GM19467 (cell line): ENCODE data around the gene ATP1B1.
A peak's percentile ranks its signal among the peaks of the same experiment; 100 is the strongest.

Experiments
- ATAC-seq: cut with Tn5 transposase; IDR thresholded peaks from one replicate; pipeline ENCODE4 v1.9.1; 2021; ENCODE audit warnings: mild to moderate bottlenecking, moderate library complexity; ENCODE audit not compliant: unreplicated experiment

Gene ATP1B1

DNA sequence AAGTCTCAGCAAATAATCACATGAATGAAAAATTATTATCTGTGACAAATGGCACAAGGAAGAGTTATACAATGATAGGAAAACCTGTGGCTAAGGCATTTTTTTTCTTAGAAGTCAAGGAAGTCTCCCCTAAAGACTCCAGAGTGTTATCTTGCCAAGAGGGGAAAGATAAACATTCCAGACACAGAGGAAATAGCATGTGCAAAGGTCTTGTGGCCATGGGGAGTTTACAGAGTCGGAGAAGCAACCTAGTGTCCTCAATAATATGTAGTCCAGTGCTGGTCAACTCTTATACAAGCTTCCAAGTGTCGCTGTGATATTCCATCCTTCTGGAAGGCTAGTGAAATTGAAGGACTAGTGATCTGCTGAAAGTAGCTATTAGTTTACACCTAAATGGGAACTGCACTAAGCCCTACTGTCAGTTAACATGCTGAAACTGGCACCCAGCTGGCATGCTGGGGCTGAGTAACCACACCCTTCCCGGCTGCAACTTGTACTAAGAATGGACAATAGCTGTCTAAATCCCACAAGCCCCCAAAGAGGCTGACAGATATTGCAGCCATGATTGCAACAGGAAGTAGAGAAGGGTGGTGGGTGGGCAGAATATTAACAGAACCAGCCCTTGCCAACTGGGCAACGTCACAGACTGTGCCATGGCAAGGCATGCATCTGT is 11.5 kb upstream of the ATP1B1 start:
- no peak for ATAC-seq

DNA sequence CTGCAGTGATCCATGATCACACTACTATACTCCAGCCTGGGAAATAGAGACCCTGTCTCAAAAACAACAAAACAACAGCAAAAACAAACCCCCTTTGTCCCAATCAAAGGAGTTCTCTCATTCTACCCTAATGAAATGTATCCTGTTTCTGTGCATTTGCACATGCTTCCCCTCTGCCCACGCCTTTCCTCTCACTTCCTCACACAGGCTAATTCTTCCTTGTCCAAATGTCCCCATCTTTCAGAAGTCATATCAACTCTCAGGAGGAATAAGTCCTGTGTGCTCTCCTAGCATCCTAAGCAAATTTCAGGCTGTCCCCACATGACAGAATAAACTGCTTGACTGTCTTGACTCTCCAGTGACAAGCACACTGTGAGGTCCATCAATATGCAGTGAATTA is 8.1 kb upstream of the ATP1B1 start:
- ATAC-seq = no peak

DNA sequence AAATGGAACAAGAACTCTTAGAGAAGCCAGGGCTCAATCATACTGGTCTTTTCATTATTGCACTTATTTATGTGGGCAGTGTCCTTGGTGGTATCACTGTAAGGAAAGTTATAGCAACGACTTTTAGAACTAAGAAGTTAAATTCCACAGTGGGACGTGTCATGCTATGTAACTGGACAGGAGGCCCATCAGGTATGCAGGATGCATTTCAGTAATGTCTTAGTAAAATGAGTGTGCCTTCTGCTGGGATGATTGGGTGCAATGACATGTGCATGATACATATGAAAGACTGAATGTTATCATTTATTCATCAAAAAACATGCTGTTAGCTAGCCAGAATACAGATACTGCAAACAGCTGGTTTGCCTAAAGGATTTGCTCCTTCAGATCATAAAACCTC is 6.9 kb upstream of the ATP1B1 start:
- ATAC-seq = no peak

DNA sequence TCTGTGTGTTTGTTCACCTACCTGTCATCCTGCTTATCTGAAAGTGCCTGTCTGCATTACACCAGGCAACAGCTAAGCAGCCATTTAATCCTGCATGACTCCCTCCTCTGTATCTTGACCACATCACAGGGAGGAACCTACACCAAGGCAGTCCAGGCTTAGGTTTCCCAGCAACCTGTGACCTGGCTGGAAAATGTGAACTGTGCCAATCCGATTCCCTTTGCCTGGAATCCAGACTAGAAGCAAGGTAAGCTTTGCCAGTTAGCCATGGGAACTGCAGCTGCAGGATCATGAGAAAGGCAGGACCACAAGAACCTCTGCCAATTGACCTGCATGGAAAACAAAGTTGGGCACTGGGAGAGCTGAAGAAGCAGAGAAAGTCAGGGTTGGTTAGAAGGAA is 6.3 kb upstream of the ATP1B1 start:
- no peak for ATAC-seq

DNA sequence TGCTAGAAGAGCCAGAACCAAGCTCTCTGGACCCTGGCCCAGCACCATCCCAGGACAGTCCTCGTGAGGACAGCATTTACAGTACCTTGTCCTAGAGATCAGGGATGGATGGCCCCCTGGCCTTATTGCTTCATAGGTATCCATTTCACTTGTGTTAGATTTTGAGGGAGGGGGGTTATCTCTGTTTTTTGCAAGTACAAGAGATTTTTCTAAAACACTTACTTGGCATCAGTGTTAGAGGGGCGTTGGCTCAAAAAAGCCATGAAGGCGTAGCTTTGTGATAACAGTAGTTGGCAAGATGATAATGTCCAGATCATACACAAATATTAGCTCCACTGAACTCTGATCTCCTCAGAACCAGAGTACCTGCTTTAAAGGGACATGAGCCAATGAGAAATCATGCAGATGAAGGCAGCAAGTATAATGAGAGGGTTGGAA is 5.8 kb upstream of the ATP1B1 start:
- ATAC-seq = no peak

DNA sequence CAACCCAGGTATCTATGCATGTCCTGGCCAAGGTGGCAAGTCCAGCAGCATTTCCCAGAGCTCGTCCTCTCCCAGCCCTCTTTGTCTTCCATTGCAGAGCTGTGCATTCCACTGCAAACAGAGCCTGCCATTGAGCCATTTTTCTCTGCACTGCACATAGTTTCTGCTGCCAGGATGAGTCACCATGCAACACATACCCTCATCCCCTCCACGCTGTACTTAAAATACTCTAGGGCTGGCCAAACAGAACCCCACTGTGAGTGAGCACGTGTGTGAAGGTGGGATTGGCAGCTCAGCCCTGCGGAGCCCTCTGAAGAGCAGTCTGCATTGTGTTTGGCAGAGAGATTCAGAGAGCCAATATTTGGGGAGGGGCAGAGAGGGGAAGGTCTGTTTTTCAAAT is 3.9 kb upstream of the ATP1B1 start:
- ATAC-seq = no peak

DNA sequence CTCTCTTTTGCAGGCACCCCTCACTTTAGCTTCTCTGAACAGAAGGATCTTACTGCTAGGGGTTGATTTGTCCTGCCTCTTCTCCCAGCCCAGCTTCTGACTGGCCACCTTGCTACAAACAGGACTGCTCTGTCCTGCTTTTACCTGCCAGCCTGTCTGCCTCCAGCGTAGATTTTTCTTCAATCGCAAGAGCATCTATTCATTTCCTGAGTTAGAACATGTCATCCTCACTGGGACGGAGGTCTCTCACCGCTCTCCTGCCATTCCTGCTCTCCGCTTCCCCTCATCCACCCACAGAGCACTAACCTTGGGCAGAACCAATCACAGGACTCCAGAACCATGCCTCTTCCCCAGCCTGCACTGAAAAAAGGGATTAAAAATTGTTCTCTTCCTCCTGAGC is 3.5 kb upstream of the ATP1B1 start:
- no peak for ATAC-seq

DNA sequence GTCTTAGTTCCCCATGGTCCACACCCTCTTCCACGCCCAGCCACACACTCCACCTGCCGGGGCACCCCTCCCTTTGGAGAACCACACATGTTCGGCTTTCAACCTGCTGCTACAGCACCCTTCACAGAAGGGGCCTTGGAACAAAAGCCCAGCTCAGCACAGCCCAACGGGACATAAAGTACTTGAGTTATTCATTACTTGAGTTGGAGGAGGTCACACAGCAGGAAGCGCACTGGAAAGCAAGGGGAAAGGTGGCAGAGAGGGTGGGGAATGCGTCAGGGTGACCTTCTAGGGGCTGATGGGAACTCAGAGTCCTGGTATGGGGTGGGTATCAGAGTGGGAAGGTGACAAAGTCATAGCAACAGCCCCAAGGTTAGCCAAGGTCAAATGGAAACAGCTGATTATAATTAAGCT is 3.0 kb upstream of the ATP1B1 start:
- no peak for ATAC-seq

DNA sequence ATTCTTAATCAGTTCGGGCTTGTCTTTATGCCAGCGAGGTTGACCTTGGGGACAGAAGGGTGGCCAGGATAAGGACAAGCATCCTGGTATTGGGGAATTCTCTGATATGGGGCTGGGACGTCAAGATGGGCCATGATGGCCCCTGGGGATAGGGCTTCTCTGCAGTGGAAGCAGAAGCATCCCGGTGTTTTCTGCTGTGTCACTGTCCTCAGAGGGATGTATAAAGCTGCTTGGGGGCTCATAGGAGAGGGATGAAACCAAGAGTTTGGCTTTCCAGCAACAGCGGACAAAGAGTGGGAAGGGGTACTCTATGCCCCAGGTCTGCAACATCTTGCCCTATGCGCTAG is 1.4 kb upstream of the ATP1B1 start:
- no peak for ATAC-seq

DNA sequence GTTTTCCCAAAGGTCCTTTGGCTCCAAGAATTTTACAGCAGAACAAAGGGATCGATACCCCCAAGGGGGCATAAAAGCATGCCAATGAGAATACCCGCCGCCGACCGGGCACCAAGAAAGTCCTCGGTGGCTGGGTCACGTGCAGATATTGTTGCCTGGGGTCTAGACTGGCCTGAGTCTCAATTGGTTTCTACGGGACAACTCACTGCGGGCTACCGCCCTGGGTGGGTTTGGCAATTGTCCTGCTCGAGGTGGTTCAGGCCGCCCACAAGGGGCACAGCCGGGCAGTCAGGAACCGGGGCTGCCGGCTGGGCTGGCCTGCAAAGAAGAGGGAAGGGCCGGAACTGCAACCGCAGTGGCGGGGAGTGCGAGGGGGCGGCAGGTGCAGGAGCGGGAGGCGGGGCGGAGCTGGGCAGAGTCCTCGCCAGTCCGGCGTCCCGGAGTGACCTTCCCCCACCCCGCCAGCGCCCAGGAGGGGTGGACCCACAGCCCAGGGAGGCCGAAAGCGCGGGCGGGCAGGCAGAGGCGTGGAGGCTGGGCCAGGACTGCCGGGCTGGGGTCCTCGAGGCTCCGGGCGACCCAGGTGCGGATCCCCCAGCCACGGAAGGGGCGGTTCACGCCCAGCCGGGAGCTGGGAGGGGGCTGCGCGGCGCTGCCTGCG is 926 bp upstream of the ATP1B1 start:
- peak; percentile 33 for ATAC-seq

DNA sequence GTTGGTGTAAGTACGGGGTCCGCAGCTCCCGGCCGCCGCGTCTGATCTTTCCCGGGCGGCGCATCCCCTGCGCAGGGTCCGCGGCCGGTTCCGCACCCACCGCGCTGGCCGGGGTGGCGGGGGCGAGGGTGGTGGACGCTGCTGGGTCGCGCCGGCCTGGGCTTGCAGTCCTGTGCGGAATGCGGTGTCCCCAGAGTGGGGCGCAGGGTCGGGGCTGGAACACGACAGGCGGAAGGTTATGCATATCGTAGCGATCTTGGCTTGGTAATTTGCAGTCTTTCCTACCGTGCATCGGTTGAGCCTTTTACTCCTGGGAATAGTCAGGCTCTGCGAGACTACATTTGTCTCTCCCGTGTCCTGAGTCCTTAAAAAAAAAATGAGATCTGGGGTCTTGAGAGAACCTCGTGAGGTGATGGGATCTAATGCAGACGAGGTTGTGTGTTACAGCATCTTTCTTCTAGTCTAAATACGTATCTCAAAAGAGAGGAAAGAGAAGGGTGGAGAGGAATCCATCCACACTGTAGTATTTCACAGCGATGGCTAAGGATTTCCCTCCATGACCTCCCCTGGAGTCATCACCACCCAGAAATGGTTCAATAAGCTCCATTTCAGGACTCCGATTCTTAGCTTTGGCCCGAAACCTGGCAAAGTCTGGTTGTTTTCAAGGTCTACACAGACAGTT is 572 bp downstream of the ATP1B1 start:
- ATAC-seq = no peak

DNA sequence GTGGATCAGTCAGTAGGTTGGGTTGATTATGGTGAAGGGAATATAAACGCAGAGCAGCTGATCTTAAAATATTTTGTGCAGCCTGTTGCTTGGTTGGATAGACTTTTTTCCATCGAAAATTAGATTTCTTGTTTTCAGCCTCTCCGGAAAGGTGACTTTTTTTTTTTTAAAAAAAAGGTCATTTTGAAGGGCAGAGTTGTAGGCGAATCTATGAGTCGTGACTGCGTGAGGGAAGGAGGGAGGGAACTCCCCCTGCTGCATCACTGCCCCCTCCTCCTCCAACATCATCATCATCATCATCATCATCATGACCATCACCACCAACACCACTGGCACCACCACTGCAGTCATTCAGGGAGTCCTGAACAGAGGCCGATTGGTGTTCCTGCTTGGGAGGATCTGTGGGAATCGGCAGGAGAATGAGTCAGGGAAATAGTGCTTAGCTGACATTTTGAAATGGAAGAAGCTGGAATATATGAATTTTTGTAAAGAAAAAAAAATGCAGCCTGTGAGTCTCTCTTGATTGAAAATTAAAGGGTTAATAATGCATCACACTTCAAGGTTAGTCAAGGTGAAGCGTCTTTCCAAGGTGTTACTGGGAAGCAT is 1.2 kb downstream of the ATP1B1 start:
- no peak for ATAC-seq

DNA sequence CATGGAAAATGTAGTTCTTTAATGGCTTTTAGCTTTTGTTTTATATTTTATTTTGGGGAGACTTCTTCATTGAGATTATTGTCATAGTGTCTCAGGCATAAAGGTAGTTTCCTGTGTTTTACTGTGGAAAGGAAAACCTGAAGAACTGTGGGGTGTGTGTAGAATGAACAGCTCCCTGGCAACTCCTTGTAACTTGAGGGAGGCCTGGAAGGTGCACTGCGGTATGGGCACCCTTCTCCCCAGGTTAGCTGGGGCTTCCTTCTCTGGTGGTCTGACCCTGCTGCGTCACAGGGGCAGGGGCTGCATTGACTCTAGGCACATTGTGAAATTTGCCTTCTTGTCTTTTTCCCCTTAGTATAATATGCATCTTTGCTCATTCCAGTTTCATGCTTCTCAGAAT is 1.7 kb downstream of the ATP1B1 start:
- no peak for ATAC-seq

DNA sequence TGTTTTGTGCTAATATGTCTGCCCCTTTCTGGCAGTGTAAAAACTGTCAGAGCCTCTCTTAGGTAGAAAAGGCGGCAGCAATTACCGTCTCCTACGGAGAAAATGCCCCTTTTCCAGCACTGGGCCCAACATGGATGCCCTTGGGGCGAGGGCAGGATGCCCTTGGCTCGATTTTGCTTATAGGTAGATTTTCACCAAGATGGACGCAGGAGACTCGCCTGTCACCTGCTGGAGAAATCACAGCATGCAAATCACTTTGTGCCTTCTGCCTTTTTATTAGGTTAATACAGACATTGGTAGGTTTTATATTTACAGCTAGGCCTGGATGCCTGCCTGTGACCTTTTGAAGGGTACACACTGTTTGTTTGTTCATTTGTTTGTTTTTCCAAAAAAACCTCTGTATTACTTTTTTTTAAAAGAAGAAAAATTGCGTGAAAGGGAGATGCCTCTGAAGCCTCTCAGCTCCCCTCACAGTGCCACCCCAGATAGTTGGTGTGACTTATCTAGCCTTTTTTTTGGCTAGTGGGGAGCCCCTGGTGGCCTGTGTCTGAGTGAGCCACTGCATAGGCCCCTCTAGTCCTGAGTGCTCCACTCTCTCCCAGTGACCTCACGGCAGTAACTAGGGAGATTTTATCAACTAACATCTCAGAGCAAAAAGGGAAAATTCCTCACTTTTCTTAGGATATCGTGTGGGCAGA is 2.5 kb downstream of the ATP1B1 start:
- no peak for ATAC-seq

DNA sequence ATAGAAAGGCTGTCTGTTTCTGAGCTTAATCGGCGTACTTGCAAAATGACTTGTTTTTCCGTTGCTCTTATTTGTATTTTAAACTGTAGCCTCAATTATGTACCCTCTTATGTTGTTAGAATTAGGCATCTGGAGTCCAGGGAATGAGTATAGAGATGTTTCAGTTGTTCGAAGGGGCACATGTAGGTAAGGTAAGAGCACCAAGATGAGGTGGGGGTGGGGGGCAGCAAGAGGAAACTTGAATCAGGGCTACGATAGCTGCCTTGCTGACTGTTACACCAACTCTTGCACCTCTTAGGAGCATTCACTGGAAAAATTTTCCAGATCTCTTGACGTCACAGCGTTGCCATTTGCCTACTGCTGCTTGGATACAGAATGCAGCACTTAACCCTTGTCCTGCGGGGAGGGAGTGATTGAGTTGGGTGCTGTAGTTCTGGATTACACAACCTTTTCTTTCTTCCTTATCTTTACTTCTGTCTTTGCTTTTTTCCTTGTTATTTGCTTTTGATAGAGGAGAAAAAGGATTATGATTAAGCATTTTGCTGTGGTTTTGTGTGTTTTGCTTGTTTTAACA is 3.2 kb downstream of the ATP1B1 start:
- ATAC-seq = no peak

DNA sequence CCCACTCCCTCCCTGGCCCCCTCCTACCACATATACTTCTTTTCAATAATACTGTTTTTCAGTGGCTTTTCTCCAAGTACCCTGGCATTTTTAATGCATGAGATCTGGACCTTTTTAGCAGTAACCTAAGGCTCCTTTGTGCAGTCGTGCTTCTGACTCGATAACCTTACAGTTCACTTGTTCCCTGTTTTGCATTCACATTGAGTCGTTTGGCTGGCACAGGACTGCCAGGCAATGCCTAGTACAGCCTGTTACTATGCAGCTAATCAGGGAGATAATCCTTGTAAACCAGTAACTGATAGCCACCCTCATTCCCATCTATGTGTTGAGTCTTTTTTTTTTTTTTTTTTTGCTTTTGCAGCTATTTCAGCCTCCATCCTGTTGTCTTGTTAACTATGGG is 3.7 kb downstream of the ATP1B1 start:
- ATAC-seq = no peak

DNA sequence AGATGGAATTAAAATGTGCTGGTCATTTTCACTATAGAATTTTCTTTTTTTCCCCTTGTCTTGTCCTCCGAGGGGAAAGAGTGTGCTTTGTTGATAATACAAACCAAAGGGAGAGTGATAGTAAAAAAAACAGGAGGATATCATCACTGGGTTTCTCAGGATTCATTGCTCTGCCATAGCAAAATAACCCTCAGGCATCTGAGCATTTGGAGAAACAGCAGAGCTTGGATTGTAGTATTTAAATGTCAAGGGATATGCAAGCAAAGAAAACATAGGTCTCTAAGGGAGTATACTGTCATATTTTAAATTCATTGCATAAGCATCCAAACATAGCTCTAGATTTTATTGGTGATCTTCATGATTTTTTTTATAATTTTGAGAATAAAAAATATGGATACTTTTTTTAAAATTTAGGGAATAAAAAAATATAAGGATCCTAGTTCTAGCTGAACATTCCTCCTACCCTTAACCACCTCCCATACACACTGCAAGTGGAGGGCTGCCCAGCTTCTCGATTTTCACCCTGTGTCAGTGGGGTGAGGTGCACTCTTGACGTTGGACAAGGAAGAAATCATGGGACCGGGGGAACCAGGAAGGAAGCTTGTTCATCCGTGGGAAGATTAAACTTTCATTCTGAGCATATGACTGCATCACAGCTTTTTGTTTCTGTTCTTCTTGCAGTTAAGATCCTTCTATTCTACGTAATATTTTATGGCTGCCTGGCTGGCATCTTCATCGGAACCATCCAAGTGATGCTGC is 4.4 kb downstream of the ATP1B1 start:
- ATAC-seq = no peak

DNA sequence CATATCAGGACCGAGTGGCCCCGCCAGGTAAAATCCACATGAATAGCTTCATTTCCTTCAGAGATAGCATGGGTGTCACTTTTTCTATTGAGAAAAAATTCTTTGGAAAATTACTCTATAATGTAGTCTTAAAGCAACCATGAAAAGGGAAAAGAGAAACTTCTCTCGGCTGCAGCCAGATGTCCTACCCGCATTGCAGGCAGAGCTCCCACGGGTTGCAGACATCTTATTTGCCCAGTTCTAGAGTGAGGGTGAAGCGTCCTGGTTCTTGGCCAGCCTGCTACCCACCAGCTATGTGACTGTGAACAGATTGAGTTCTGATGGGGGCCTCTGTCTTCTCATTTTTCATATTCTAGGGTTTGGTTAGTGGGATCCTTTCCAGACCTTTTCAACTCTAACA is 5.0 kb downstream of the ATP1B1 start:
- ATAC-seq = no peak

DNA sequence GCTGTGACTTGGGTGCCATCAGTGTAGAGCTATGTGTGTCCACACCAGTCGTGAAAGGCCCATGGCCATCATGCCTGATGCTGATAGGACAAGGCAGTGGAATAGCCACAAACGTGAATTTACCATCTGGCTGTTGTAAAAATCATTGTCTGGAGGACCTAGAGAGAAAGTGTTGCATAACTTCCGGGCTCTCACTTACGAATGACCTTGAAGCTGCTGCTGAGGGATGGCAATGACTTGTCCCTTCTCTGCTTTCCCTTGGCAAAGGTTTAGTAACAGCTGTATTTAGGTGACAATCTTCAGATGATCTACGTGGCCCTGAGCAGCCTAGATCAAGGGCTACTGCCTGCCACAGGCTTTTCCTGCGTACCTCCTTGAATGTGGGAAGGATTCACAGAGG is 5.8 kb downstream of the ATP1B1 start:
- ATAC-seq = no peak

DNA sequence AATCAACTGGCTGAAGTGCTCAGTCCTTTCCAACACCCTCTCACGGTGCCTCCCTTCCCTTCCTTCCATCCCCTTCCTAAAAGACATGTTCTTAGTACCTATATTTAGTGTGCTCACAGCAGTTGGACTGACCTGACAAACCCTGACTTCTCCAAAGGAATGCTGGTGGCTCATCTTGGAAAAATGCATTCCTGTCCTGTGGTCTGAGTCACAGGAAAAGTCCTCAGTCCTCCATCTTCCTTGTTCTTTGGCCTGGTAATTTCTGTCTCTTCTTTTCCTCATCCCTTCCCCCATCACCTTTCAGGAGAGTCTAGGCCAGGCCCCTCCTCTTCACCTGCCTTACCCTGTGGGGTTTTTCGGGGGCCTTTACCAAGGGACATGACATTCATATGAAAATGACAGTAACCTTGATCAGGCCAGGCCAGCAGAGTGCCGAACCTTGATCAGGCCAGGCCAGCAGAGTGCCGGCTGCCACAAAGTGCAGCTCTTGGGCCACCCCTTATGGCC is 7.2 kb downstream of the ATP1B1 start:
- no peak for ATAC-seq
